Endothelial cell of umbilical vein (primary cell): ENCODE measurements around the gene PILRA. TPM values are rescaled to one million over a fixed set of nuclear protein-coding genes. Genes with fewer than 3 reads are reported as not detected.
"Not testable (repeated sequence)": the region's sequence is repeated elsewhere in the genome, so short reads cannot be mapped to it uniquely, and the experiment has no call there.

Experiments
- Bru-seq: library from RNA; stranded (reverse); fragments of 400-500 nt; gene quantifications from one replicate; lab custom pipeline; 2021; lab: Mats Ljungman, UMichigan
- BruChase-seq, 2 experiments: library from RNA; stranded (reverse); fragments of 400-500 nt; gene quantifications; one replicate each; lab custom pipeline; 2021; lab: Mats Ljungman, UMichigan
- BruUV-seq: library from RNA; stranded (reverse); fragments of 400-500 nt; replicated peaks from 2 replicates; lab custom pipeline; 2021; lab: Mats Ljungman, UMichigan
- CTCF ChIA-PET: fragments of 300-600, 350-600 bp; sonication (Branson Sonifier 250); formaldehyde crosslinking; loops from one replicate; lab custom pipeline; 2021; ENCODE audit warnings: antibody characterized with exemption, inconsistent platforms; lab: Charles Lee
- POLR2A ChIA-PET: fragments of 300-600, 350-600 bp; sonication (Branson Sonifier 250); formaldehyde crosslinking; loops from one replicate; lab custom pipeline; 2021; ENCODE audit warnings: antibody characterized with exemption, inconsistent platforms; lab: Charles Lee
- DNase-seq: peaks from one replicate; pipeline ENCODE4 v3.0.0-alpha.2; 2011; ENCODE audit warnings: low read depth, low spot score
- FAIRE-seq: peaks from 2 replicates; lab custom pipeline; 2011; peaks lifted over from hg19 to GRCh38; lab: Jason Lieb, UNC
- H2AFZ ChIP-seq: 2 replicates; pipeline ENCODE4 v1.6.0; 2012; ENCODE audit warnings: low read depth, low read length, control low read depth, inconsistent platforms
- H3K27ac ChIP-seq: 2 replicates; pipeline ENCODE4 v1.5.1; 2011; ENCODE audit warnings: low read depth, mild to moderate bottlenecking, control low read depth, low read length, moderate library complexity; ENCODE audit not compliant: insufficient read depth
- H3K27me3 ChIP-seq, 2 experiments: 2 replicates each; pipeline versions ENCODE4 v1.6.0 to v1.6.1; 2011; ENCODE audit warnings: low read length in 2 of 2, mixed read lengths in 1 of 2; ENCODE audit not compliant: control insufficient read depth in 2 of 2, insufficient read depth in 2 of 2
- H3K36me3 ChIP-seq, 2 experiments: 2 replicates in 1 of 2; 3 replicates in 1 of 2; pipeline ENCODE4 v1.5.1; 2011; ENCODE audit warnings: low read length in 2 of 2, mild to moderate bottlenecking in 1 of 2, moderate library complexity in 1 of 2; ENCODE audit not compliant: control insufficient read depth in 2 of 2, insufficient read depth in 2 of 2; ENCODE audit errors: extremely low read depth in 1 of 2
- H3K4me1 ChIP-seq: 3 replicates; pipeline ENCODE4 v1.5.1; 2011; ENCODE audit warnings: mild to moderate bottlenecking, low read length; ENCODE audit not compliant: control insufficient read depth, insufficient read depth; ENCODE audit errors: extremely low read depth
- H3K4me2 ChIP-seq: 2 replicates; pipeline ENCODE4 v1.6.1; 2011; ENCODE audit warnings: low read length, control low read depth, mixed read lengths; ENCODE audit not compliant: insufficient read depth
- H3K4me3 ChIP-seq, 3 experiments: fragments of 200-600 bp in 1 of 3; sonication (generic), shearing (Covaris generic) in 1 of 3; replicated peaks in 1 of 3; 2 replicates each; pipeline ENCODE4 v1.5.1; 2011 to 2016; ENCODE audit warnings: control low read depth in 3 of 3, low read length in 3 of 3, mild to moderate bottlenecking in 2 of 3, inconsistent platforms in 1 of 3, low read depth in 1 of 3, moderate library complexity in 1 of 3; ENCODE audit not compliant: insufficient read depth in 1 of 3
- H3K79me2 ChIP-seq: 2 replicates; pipeline ENCODE4 v1.6.0; 2012; ENCODE audit warnings: low read length, inconsistent platforms; ENCODE audit not compliant: control insufficient read depth, insufficient read depth
- H3K9ac ChIP-seq: replicated peaks from 2 replicates; pipeline ENCODE3; 2011; ENCODE audit warnings: low read length, control low read depth; ENCODE audit not compliant: insufficient read depth; ENCODE audit errors: extremely low read depth
- H3K9me1 ChIP-seq: replicated peaks from 3 replicates; pipeline ENCODE4 v1.6.0; 2011; ENCODE audit warnings: mild to moderate bottlenecking, low read length; ENCODE audit not compliant: control insufficient read depth, insufficient read depth; ENCODE audit errors: extremely low read depth
- H3K9me3 ChIP-seq: replicated peaks from 2 replicates; pipeline ENCODE4 v1.5.1; 2012; ENCODE audit warnings: low read length, inconsistent platforms; ENCODE audit not compliant: control insufficient read depth, insufficient read depth
- H4K20me1 ChIP-seq: replicated peaks from 2 replicates; pipeline ENCODE3; 2011; ENCODE audit warnings: mild to moderate bottlenecking, low read length; ENCODE audit not compliant: control insufficient read depth, insufficient read depth; ENCODE audit errors: extremely low read depth
- EZH2 ChIP-seq: IDR thresholded peaks from 2 replicates; pipeline ENCODE4 v1.6.1; 2012; ENCODE audit warnings: borderline replicate concordance, low read depth, mild to moderate bottlenecking, moderate library complexity, low read length, inconsistent platforms; ENCODE audit not compliant: severe bottlenecking
- FOS ChIP-seq: IDR thresholded peaks from 2 replicates; pipeline ENCODE4 v1.6.1; 2011; ENCODE audit warnings: mild to moderate bottlenecking, low read length, moderate library complexity, borderline replicate concordance; ENCODE audit not compliant: insufficient read depth
- GATA2 ChIP-seq: IDR thresholded peaks from 2 replicates; pipeline ENCODE4 v1.7.0; 2011; ENCODE audit warnings: low read depth, mild to moderate bottlenecking, moderate library complexity, mixed read lengths, low read length; ENCODE audit not compliant: insufficient read length, insufficient read depth
- JUN ChIP-seq: IDR thresholded peaks from 2 replicates; pipeline ENCODE4 v1.6.1; 2011; ENCODE audit warnings: borderline replicate concordance, low read depth; ENCODE audit not compliant: insufficient read length, insufficient read depth
- MYC ChIP-seq: IDR thresholded peaks from one replicate; pipeline ENCODE4 v1.6.1; 2011; ENCODE audit warnings: mild to moderate bottlenecking, low read depth, low read length
- POLR2A ChIP-seq: IDR thresholded peaks from 2 replicates; pipeline ENCODE4 v1.6.1; 2012; ENCODE audit warnings: low read depth, mild to moderate bottlenecking, control low read depth, low read length
- POLR2AphosphoS5 ChIP-seq: IDR thresholded peaks from 2 replicates; pipeline ENCODE4 v1.6.1; 2012; ENCODE audit warnings: low read depth, mild to moderate bottlenecking, control low read depth, low read length, moderate library complexity; ENCODE audit not compliant: insufficient read depth
- dilution Hi-C: fragments of 300-500 bp; cut with MboI; formaldehyde crosslinking; loops from one replicate; pipeline ENCODE4 v1.15.0; 2019; ENCODE audit warnings: low sequenced_read_pairs; ENCODE audit not compliant: extremely low pct_ligation_motif_present
- intact Hi-C: fragments of 100-400 bp; cut with micrococcal nuclease; formaldehyde crosslinking; loops from one replicate; pipeline ENCODE4 v1.10.0; 2022
- long read RNA-seq: library from polyadenylated mRNA; stranded (forward); transcript quantifications from one replicate; pipeline ENCODE4 v2.0.0, GENCODE V29; 2021
- polyA minus RNA-seq, 3 experiments: library from RNA; depleted of rRNA, polyadenylated mRNA; stranded (reverse); fragments of >200 nt; gene quantifications; 1 replicate in 1 of 3; 2 replicates in 2 of 3; pipeline ENCODE4 v1.2.3, GENCODE V29; 2011
- polyA plus RNA-seq, 4 experiments: library from polyadenylated mRNA; depleted of rRNA in 3 of 4; stranded (reverse) in 3 of 4; unstranded in 1 of 4; fragments of >200 nt; gene quantifications; 2 replicates each; pipeline versions ENCODE4 v1.2.1 to v1.2.3, GENCODE V29; 2011 to 2012; ENCODE audit warnings: missing spikeins in 1 of 4
- total RNA-seq: library from RNA; stranded (reverse); gene quantifications from 2 replicates; pipeline ENCODE4 v1.2.3, GENCODE V29; 2021
- TF ChIP-seq, protein P1 (sequence below): IDR thresholded peaks from 2 replicates; pipeline ENCODE4 v1.6.1; 2011; ENCODE audit not compliant: insufficient read depth, insufficient read length
- TF ChIP-seq, protein P2 (sequence below), 2 donors: IDR thresholded peaks; 1 replicate in 1 of 2; 2 replicates in 1 of 2; pipeline ENCODE4 v1.5.1; 2011; ENCODE audit warnings: low read length in 2 of 2, mild to moderate bottlenecking in 2 of 2, moderate library complexity in 2 of 2, control low read depth in 1 of 2, inconsistent platforms in 1 of 2, low read depth in 1 of 2; ENCODE audit not compliant: insufficient read depth in 1 of 2; ENCODE audit errors: extremely low read depth in 1 of 2

The PILRA gene
- total RNA-seq (0.53 and 1.3 TPM in 2 replicates), polyA plus RNA-seq (0.61 and 0.67 TPM in 2 replicates), polyA minus RNA-seq (1.5 and 1.8 TPM in 2 replicates), Bru-seq, nascent RNA (percentile 18 among the genes with signal in this experiment), BruChase-seq, experiment 1, labeled RNA remaining after a 6-hour chase (percentile 40 among the genes with signal in this experiment), BruChase-seq, experiment 2, labeled RNA remaining after a 2-hour chase (percentile 30 among the genes with signal in this experiment)
- polyA plus RNA-seq (2011; cell fraction: cytosol; rRNA removed), result 0.32 and 0.39 TPM in 2 replicates
- 3.6 and 4.8 TPM in 2 replicates for polyA plus RNA-seq (2011; cell fraction: nucleus; rRNA removed)
- polyA plus RNA-seq (2012), result 1.8 and 3.6 TPM in 2 replicates
- 1.5 TPM for polyA minus RNA-seq (2011; cell fraction: cytosol; rRNA and poly(A)+ RNA removed)
- polyA minus RNA-seq (2011; cell fraction: nucleus; rRNA and poly(A)+ RNA removed), result 2.4 and 2.6 TPM in 2 replicates
- long read RNA-seq, result 0 reads

DNA sequence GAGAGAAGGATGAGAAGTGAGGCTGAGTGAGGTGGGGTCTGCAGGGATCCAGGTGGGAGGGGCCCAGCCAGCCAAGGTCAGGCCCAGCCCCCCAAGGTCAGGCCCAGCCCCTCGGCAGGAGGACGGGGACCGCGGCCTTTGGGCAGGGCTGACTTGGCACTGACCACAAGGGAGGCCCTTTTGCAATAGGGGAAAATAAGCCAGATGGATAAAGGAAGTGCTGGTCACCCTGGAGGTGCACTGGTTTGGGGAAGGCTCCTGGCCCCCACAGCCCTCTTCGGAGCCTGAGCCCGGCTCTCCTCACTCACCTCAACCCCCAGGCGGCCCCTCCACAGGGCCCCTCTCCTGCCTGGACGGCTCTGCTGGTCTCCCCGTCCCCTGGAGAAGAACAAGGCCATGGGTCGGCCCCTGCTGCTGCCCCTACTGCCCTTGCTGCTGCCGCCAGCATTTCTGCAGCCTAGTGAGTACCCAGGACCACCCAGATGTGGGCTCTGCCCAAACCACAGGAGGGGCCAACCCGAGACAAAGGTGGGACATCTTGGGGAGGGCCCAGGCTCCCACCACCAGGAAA is at the start of gene PILRA:
Gene PILRA (plus strand): TSS at position 227 of the 571 bp plus-strand sequence. CDS start 170 bp downstream, at position 397.
- DNase-seq (no peak), FAIRE-seq (no peak)
- TF ChIP-seq FOS (no peak), EZH2 (no peak), MYC (no peak), JUN (no peak), POLR2AphosphoS5 (no peak), GATA2 (no peak), POLR2A (no peak)
- TF ChIP-seq, protein P1, sequence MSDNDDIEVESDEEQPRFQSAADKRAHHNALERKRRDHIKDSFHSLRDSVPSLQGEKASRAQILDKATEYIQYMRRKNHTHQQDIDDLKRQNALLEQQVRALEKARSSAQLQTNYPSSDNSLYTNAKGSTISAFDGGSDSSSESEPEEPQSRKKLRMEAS, result no peak
- TF ChIP-seq, protein P2, sequence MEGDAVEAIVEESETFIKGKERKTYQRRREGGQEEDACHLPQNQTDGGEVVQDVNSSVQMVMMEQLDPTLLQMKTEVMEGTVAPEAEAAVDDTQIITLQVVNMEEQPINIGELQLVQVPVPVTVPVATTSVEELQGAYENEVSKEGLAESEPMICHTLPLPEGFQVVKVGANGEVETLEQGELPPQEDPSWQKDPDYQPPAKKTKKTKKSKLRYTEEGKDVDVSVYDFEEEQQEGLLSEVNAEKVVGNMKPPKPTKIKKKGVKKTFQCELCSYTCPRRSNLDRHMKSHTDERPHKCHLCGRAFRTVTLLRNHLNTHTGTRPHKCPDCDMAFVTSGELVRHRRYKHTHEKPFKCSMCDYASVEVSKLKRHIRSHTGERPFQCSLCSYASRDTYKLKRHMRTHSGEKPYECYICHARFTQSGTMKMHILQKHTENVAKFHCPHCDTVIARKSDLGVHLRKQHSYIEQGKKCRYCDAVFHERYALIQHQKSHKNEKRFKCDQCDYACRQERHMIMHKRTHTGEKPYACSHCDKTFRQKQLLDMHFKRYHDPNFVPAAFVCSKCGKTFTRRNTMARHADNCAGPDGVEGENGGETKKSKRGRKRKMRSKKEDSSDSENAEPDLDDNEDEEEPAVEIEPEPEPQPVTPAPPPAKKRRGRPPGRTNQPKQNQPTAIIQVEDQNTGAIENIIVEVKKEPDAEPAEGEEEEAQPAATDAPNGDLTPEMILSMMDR (IDR thresholded peaks at IDR 0.05; ENCODE audit: extremely low read depth in 1 of 2, insufficient read depth in 1 of 2, low read depth in 1 of 2, low read length in 2 of 2), result no peak
- intact Hi-C loops, result no loop called here
- Histone ChIP-seq H3K4me2 (no peak within 1 kb of the TSS), H2AFZ (peak within 1 kb of the TSS; percentile 85), H3K9me3 (no peaks in the 10 kb centered on the region), H3K27ac (no peak within 1 kb of the TSS), H3K4me3 (no peak within 1 kb of the TSS), H3K27me3 (no peaks in the 10 kb centered on the region), H3K79me2 (no peaks in the 10 kb centered on the region), H3K4me1 (peaks cover 4% of the 10 kb centered on the region), H3K9me1 (no peaks in the 10 kb centered on the region), H4K20me1 (no peaks in the 10 kb centered on the region), H3K36me3 (no peaks in the 10 kb centered on the region), H3K9ac (no peak within 1 kb of the TSS)
- dilution Hi-C loops, result no loop called here
- no TSS peak for BruUV-seq
- ChIA-PET POLR2A (no interaction called here), CTCF (interaction anchor here (3.7 kb wide), 1 partner anchor 34 kb away, joined by 16 read pairs; no protein-coding TSS in a partner anchor)

DNA sequence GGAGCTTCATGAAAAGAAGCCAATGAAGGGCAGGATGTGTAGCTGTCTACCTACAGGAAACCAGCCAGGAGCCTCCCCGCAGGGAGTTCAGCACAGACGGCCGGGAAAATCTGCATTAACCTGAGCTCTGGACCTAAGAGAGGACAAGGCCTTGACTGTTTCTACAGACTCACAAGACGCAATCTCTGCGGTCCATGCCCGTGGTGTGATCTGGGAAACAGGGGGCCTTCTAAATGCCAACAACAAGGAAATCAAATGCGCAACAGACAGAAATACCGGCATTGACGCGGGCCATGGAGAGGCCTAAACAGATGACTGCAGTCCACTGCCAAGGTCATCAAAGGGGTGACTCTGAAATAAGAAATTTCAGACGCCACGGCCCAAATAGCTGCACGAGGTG is 49.1 kb upstream of the PILRA start:
- H3K4me2 ChIP-seq, H3K79me2 ChIP-seq, FAIRE-seq, H3K27ac ChIP-seq, DNase-seq, H3K9ac ChIP-seq, CTCF ChIA-PET, H3K27me3 ChIP-seq, H2AFZ ChIP-seq, BruUV-seq, intact Hi-C loops, H4K20me1 ChIP-seq, H3K9me3 ChIP-seq, dilution Hi-C loops, H3K36me3 ChIP-seq, H3K9me1 ChIP-seq, H3K4me1 ChIP-seq, POLR2A ChIA-PET, H3K4me3 ChIP-seq: not testable (repeated sequence)
